ENCODE data around the gene DPYD.

DNA sequence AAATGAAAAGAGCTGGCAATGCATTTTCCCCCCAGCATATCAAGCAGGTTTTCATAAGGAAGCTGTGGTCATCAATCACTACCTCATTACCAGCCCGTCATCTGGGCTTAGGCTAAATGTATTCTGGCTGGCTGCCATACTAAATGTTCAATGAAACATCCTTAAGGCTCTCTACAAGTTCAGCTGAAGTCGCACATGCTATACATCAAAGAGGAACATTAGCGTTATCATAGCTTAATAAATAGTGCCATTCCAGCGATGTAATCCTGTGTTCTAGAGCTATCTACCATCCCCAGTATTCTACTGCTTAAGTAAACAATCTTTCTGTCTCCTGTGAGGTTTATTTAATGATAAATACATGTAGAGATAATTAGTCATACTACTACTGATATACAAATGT is 288.8 kb downstream of the DPYD start:
- TF ChIP-seq, protein P1, sequence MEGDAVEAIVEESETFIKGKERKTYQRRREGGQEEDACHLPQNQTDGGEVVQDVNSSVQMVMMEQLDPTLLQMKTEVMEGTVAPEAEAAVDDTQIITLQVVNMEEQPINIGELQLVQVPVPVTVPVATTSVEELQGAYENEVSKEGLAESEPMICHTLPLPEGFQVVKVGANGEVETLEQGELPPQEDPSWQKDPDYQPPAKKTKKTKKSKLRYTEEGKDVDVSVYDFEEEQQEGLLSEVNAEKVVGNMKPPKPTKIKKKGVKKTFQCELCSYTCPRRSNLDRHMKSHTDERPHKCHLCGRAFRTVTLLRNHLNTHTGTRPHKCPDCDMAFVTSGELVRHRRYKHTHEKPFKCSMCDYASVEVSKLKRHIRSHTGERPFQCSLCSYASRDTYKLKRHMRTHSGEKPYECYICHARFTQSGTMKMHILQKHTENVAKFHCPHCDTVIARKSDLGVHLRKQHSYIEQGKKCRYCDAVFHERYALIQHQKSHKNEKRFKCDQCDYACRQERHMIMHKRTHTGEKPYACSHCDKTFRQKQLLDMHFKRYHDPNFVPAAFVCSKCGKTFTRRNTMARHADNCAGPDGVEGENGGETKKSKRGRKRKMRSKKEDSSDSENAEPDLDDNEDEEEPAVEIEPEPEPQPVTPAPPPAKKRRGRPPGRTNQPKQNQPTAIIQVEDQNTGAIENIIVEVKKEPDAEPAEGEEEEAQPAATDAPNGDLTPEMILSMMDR (IDR thresholded peaks at IDR 0.05) = no peak
- no peak for TF ChIP-seq POLR2A (IDR thresholded peaks at IDR 0.05)

Measured in uterus (tissue), 2 donors.